HG03064 (cell line): Measurements from ENCODE around the gene REEP3.
A peak's percentile ranks its signal among the peaks of the same experiment; 100 is the strongest.
"Not testable (repeated sequence)": the region's sequence is repeated elsewhere in the genome, so short reads cannot be mapped to it uniquely, and the experiment has no call there.

ENCODE experiments used
- ATAC-seq: cut with Tn5 transposase; IDR thresholded peaks from one replicate; pipeline ENCODE4 v1.9.1; 2021; ENCODE audit warnings: low read depth; ENCODE audit not compliant: unreplicated experiment

Gene REEP3

DNA sequence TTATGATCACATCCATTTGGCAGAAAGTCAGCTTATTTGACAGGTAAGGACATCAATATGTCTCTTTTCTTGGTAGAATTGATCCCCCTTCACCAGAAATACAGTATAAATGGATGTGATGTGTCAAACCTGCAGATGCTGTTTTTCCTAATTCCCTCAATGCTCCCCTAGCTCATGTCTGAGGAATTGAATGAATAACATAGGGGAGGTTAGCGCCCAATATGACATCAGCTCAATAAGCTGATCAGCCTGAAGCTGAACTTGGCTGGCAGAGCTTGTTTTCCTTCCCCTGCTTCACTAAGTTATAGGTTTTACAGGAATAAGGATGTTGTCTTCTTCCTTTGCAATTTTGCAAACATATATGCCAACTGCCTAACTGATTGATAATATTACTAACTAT, 132.5 kb downstream of the REEP3 start:
- no peak for ATAC-seq

DNA sequence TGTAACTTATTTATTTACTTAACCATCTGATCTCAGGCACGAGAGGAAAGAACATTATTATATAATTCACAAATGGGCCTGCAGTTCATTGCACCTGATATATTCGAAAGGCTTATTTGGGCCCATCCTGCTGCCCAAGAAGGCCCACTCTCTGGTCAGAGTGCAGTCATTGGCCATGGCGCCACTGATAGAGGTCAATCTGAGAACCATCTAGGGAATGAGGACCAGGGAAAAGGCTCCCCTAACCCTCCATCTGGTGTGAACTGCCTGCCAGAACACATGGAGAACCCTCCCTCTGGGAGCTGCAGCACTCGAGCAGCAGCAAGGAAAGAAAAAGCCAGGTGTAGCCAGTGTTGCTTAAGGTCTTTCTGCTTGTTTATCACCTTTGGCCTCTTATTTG, 136.6 kb downstream of the REEP3 start:
- ATAC-seq = no peak

DNA sequence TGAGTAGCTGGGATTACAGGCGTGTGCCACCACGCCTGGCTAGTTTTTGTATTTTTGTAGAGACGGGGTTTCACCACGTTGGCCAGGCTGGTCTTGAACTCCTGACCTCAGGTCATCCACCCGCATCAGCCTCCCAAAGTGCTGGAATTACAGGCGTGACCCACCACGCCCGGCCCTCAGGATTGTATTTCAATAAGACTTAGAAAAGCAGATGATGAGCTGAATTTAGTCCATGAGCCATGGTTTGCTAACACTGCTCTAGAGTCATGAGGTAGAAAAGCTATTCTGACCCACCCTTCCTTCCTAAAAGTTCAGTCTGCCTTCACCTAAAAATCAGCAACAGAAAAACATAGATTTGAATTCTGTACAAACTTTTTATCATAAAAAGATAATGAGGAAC, 139.7 kb downstream of the REEP3 start:
- not testable (repeated sequence) for ATAC-seq

DNA sequence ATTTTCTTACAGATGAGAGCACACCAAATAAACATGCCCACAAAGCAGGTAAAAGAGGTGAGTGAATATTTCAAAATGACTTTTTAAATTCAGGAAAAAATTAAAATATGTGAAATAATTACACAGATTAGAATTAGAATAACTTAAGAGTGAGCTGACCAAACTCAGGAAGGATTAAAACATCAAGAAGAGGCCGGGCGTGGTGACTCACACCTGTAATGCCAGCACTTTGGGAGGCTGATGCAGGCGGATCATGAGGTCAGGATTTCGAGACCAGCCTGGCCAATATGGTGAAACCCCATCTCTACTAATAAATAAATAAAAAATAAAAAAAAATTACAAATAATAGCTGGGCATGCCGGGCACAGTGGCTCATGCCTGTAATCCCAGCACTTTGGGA, 140.1 kb downstream of the REEP3 start:
- no peak for ATAC-seq

DNA sequence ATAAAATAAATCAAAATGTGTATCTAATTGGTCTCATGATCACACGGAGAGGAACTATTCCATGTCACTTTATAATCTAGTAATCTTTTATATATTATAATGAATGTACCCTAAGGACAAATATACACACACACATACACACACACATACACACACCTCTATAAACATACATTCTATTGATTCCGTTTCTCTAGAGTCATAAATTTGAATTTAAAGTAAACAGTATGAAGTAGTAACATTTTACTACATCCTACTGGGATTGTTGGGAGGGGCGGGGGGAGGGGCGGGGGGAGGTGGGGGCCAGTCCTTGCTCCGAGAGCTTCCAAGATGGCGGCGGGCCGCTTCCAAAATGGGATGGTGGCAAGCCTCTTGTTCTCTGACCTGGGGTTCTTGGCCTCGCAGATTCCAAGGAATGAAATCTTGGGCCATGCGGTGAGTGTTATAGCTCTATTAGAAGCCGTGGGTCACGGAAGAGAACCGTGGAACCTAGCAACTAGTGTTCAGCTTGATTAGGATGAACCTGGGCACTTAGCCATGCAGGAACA, 143.2 kb downstream of the REEP3 start:
- no peak for ATAC-seq

DNA sequence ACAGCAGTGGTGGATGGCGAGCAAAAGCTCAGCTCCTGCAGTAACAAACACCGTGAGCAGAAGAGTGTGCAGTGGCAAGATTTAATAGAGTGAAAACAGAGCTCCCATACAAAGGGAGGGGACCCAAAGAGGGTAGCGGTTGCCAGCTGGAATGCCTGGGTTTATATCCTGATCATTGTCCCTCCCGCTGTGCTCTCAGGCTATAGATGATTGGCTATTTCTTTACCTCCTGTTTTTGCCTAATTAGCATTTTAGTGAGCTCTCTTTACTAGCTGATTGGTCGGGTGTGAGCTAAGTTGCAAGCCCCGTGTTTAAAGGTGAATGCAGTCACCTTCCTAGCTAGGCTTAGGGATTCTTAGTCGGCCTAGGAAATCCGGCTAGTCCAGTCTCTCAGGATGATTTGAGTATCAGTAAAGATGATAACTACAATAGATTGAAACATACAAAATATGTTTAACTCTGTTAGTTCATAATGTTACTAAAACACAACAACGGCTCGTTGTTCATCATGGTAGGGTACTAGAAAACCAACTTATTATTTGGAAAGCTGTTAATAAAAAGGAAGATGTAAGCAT, 143.9 kb downstream of the REEP3 start:
- not testable (repeated sequence) for ATAC-seq

DNA sequence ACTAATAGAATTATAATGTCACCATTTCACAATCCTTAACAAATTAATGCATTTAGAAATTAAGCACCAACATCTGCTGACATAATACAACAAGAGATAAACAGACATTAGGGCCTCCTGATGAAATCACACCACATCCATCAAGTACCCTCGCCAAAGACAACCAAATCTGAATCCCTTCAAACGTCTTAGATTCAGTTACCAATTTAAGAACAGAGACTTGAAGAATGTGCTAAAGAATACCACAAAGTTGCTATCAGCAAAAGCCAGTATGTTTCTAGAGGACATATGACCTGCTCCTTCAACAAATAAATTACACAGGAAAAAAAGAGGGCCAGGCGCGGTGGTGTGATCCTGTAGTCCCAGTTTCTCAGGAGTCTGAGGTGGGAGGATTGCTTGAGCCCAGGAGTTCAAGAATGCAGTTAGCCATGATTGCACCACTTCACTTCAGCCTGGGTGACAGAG, 144.5 kb downstream of the REEP3 start:
- no peak for ATAC-seq

DNA sequence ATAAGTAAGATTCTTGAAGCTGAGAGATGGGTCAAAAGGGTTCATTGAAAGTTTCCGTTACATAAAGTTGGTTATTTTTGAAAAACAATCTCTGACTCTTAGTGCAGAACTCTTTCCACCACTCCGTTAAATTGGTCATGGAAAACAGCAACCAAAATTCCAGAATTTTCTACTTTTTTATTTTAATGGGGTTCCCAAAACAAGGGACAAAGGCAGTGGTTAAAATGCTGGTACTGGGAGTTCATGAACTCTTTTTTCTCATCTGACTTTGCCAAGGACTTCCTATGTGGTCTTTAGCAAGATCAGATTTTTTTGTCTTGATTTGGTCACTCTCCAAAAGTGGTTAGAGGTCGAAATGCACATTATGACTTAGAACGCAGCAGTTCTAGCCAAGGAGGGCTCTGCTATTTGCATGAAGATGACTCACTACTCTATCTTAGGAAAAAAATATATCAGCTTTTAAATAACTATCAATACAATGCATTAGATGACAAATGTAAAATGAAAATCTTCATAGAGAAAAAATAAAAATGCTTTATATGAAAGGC, 145.7 kb downstream of the REEP3 start:
- ATAC-seq = peak; percentile 77

DNA sequence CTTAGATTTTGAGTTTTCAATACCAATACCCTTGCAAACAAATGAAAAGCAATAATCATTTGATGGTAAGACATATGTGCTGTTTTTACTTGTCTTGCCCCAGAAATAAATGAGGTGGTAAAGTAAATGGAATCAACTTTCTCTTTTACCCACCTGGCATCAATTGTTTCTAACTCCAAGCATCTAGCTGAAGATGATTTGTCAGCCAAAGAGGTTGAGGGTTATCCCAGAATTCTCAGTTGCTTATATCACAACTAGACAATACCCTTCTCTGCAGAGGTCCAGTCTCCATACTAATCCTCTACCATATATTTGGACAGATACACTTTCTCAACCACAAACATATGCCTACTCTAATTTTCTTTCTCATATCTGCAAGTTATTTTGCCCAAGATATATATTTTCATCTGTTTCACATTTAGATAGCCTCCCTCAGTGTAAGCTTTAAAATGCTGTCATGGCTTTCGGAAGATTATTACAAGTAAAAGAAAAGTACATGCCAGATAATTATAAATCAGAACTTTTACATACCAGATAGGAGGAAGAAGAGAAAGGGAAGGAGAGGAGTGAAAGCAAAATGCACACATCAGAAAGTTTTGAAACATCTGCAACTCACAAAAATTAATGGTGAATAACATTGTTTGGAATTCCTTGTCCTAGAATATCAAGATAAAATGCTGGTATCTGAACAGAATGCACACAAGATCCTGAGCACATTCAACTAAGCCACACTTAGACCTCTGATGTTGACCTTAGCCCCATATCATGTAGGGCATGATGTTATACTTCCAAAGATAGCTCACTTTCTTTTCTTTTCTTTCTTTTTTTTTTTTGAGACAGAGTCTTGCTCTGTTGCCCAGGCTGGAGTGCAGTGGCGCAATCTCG, 146.6 kb downstream of the REEP3 start:
- no peak for ATAC-seq

DNA sequence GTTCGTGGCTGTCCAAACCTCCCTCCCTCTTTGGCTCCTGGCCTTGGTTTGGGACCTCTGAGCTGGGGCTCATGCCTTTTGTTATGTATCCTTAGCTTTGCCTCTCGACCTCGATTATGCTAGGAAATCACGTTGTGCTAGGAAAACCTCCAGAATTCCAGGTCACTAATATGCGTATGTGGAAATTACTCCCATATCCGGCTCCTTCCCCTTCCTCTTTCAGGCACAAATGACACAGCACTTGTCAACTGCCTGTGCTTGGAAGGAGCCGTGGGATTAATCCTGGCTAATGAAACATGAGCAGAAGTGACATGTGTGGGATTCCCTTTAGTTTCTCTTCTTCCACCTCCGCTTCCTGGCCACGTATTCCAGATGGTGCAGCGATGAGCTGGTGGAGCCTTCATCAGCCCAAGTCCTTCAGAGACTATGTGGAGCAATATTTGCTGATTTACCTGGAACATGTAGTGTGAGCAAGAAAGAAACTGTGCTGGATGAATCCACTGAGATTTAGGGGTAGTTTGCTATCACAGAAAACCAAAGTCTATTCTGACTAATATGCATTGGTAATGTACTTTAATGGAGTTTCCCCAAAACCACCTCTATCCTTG, 149.2 kb downstream of the REEP3 start:
- no peak for ATAC-seq

DNA sequence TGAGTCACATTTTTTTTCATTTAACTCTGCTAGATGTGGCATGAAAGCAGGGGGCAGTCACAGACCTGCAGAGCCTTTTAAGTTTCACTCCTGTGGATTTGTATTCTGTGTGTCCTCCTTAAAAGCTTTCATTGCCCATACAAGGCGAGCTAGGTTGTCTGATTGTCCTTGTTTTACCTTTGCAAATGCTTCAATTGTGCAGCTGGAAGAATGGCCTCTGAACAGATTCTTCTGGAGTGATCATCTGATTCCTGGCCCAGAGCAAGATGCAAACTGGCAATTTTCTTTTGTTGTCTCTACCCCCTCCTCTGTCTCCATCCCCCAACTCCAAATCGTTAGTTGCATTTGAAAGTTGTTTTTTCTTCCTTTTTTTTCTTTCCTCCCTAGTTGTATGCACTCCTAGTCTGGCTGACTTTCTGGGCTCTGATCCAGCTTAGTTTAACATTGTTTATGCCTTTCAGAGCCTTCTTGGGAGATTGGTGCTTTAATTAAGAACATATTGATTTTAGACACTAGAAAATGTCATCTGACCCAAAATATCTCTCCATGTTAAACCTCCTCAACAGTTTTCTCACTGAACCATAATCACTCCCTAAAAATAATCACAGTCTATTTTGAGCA, 150.2 kb downstream of the REEP3 start:
- no peak for ATAC-seq

DNA sequence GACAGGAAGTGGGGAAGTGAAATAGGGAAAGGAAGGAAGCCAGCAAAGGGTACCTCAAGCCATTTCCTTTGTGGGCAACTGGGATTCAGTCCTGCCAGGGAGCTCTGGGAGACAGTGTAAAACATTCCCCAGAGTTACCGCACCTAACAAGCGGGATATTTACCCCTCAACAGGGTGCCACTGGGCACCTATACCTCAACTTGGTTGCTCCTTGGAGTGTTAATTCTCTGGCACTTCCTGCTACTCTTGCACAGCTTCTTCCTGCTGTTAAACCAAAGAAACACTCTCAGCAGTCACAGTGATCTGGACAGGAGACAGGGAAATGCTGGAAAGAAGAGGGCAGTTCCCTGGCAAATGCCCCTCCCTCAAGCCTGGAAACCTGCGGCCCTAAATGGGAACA, 151.3 kb downstream of the REEP3 start:
- ATAC-seq = no peak

DNA sequence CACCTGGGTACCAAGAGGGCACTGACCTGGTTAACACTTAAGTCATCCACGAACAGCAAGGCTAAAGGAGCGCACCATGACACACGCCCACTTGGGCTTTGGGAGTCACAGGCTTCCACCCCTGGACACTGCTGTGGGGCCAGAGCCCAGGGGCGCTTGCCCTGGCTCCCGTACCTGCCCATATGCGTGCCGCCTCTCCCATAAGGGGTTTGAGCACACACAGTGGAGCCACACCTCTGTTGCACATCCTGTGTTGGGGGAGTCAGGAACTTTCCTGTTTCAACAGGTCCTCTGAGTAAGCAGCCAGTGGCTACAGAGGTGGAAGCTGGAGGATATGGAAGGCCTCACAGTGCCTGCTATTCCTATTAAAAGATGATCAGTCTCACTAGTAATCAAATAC, 152.0 kb downstream of the REEP3 start:
- ATAC-seq = no peak

DNA sequence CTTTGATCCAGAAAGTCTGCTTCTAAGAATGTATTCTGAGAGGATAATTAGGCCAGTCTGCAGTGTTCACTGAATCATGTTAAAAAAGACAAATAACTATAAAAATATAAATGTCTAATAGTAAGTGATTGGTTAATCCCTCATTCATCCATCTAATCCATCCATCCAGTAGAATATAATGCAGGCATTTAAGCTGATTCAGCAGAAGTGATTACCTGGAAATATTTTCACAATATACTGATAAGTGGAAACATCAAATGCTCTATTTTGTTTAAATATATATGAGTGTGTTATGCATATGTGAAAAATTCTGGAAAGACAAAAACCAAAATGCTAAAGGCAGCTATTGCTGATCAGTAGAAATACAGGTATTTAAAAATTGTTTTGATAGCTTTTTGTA, 152.6 kb downstream of the REEP3 start:
- ATAC-seq = no peak
